Testis (tissue), 2 donors: ENCODE measurements around the gene NBPF9.
"Not testable (repeated sequence)": the region's sequence is repeated elsewhere in the genome, so short reads cannot be mapped to it uniquely, and the experiment has no call there.

Source experiments
- CTCF ChIP-seq, 3 experiments: fragments of 450-650 bp in 2 of 3; fragments of 200-600 bp in 1 of 3; sonication (generic) in 1 of 3; IDR thresholded peaks; one replicate each; pipeline ENCODE4 v1.5.1; 2016 to 2019; ENCODE audit warnings: antibody characterized with exemption in 3 of 3, mild to moderate bottlenecking in 2 of 3, moderate library complexity in 1 of 3
- POLR2A ChIP-seq: fragments of 450-650 bp; IDR thresholded peaks from one replicate; pipeline ENCODE4 v1.6.1; 2017; ENCODE audit warnings: antibody characterized with exemption, mild to moderate bottlenecking, moderate library complexity

GRCh38 chr1:149102574-149102973, 777 bp downstream of the NBPF9 start:
- not testable (repeated sequence) for TF ChIP-seq CTCF (IDR thresholded peaks at IDR 0.05); POLR2A
